Measurements from ENCODE around the gene NBEAL2. TPM values are rescaled to one million over a fixed set of nuclear protein-coding genes. Genes with fewer than 3 reads are reported as not detected.

The NBEAL2 gene
- total and polyA plus RNA-seq, 5 experiments from 2014 or later = 0.89 to 46.0 (median 2.8) TPM

DNA sequence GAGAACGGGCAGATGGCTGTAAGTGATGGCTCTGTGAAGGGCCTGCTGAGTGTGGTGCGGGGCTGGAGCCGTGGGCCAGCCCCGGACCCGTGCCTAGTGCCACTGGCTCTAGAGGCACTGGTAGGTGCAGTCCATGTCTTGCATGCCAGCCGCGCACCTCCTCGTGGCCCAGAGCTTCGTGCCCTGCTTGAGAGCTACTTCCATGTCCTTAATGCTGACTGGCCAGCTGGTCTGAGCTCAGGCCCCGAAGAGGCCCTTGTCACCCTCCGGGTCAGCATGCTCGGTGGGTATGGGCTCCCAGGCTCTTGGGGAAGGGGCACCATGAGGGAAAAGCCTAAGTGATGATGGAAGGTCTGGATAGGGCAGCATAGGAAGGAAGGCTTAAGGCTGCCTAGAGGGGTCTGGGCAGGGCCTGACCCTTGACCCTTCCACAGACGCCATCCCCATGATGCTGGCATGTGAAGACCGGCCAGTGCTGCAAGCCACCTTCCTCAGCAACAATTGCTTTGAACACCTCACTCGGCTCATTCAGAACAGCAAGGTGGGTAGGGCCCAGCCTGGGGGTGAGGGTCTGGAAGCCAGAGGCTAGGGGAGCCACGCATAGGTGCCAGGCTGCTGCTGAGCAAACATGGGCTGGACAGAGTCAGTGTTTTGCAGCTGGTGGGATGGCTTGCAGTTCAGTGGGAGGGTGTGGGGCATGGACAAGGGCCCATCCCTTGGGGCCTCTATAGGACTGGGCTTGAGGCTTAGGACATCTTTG, 12.1 kb downstream of the NBEAL2 start:
- POLR2A ChIA-PET = interaction anchor here (0.7 to 1.5 kb wide), 3 partner anchors 12 to 15 kb away, joined by 3 to 12 read pairs (median 3); partner anchors contain the start of gene NBEAL2
- Mint-ChIP-seq H3K27me3 (no peaks in the 10 kb centered on the region), H3K36me3 (no peaks in the 10 kb centered on the region), H3K4me1 (peaks cover 26 to 46% (median 41%) of the 10 kb centered on the region in 4 donors), H3K9me3 (no peaks in the 10 kb centered on the region), H3K27ac (peak overlapping the region in 3 of 10 donors; percentile 32 to 58 (median 44)), H3K4me3 (no peak overlapping the region)
- no peak for DNase-seq
- no peak for ATAC-seq

DNA sequence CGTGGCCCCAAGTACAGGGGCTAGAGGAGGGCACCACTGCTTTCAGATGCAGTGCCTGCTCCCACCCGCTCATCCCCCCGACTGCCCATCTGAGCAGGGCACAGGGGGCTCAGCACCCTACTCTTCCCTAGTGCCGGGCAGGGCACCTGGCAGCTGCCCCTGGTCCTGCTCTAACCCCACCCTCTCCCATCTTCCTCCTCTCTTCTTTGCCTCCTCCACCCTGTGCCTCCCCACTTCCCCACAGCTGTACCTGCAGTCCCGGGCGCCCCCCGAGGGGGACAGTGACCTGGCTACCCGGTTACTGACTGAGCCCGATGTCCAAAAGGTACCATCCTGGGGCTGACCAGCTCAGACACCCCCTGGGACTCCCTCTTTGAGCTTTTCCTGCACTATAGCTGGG, 12.8 kb downstream of the NBEAL2 start:
- no peak for ATAC-seq
- H3K36me3 Mint-ChIP-seq = no peaks in the 10 kb centered on the region
- no peak overlapping the region for H3K4me3 Mint-ChIP-seq
- H3K27me3 Mint-ChIP-seq = no peaks in the 10 kb centered on the region
- H3K4me1 Mint-ChIP-seq = peaks cover 27 to 46% (median 40%) of the 10 kb centered on the region in 4 donors
- no peak for DNase-seq
- peak overlapping the region in 1 of 10 donors; percentile 17 for H3K27ac Mint-ChIP-seq
- H3K9me3 Mint-ChIP-seq = no peaks in the 10 kb centered on the region
- POLR2A ChIA-PET = interaction anchor here (1.5 kb wide), 1 partner anchor 13 kb away, joined by 12 read pairs; the partner anchor contains the start of gene NBEAL2

DNA sequence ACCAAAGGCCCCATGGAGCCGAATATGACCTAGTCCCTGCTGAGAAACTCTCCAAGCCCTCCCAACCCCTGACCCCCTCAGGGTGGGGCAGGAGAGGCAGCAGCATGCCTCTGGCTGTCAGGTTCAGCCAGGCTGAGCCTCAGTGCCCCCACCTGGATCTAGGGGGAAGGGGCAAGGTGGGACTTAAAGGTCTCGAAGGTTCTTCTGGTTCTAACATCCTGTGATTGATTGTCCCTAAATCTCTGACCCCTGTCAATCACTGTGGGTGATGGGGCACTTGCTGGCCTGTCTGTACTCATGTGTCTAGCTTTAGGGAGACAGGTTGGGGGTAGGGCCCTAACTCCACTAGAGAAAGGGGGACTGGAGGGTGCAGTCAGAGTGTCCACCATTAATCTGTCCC, 13.8 kb downstream of the NBEAL2 start:
- no peak overlapping the region for H3K4me3 Mint-ChIP-seq
- ATAC-seq = no peak
- H3K4me1 Mint-ChIP-seq = peaks cover 29 to 44% (median 40%) of the 10 kb centered on the region in 4 donors
- H3K9me3 Mint-ChIP-seq = no peaks in the 10 kb centered on the region
- H3K27me3 Mint-ChIP-seq = no peaks in the 10 kb centered on the region
- DNase-seq = no peak
- peak overlapping the region in 3 of 10 donors; percentile 7 to 56 (median 29) for H3K27ac Mint-ChIP-seq
- H3K36me3 Mint-ChIP-seq = no peaks in the 10 kb centered on the region
- POLR2A ChIA-PET = interaction anchor here (0.6 to 1.5 kb wide), 3 partner anchors 13 to 16 kb away, joined by 4 to 12 read pairs (median 4); partner anchors contain the start of gene NBEAL2

DNA sequence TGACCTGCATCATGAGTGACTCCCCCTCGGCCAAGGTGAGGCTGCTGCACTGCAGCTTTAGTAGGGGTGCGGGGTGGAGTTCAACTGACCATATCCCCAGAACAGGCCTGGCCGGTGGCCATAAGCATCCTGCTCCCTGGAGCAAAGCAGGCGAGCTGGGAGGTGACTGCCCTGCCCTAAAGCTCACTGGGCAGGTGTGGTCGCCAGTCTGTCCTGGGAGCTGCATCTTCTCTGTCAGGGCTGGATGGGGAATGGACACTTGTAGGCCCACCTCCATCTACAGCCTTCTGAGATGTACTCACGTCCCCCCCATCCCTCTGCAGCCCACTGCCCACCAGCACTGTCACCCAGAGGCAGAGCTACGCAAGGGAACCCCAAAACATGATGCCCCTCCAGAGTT, 14.5 kb downstream of the NBEAL2 start:
- Mint-ChIP-seq H3K9me3 (no peaks in the 10 kb centered on the region), H3K27ac (peak overlapping the region in 1 of 10 donors; percentile 11), H3K4me3 (no peak overlapping the region), H3K27me3 (no peaks in the 10 kb centered on the region), H3K4me1 (peaks cover 26 to 42% (median 37%) of the 10 kb centered on the region in 4 donors), H3K36me3 (no peaks in the 10 kb centered on the region)
- no peak for DNase-seq
- POLR2A ChIA-PET = interaction anchor here (0.5 kb wide), 1 partner anchor 79 kb away, joined by 3 read pairs; no protein-coding TSS in a partner anchor
- ATAC-seq = no peak

DNA sequence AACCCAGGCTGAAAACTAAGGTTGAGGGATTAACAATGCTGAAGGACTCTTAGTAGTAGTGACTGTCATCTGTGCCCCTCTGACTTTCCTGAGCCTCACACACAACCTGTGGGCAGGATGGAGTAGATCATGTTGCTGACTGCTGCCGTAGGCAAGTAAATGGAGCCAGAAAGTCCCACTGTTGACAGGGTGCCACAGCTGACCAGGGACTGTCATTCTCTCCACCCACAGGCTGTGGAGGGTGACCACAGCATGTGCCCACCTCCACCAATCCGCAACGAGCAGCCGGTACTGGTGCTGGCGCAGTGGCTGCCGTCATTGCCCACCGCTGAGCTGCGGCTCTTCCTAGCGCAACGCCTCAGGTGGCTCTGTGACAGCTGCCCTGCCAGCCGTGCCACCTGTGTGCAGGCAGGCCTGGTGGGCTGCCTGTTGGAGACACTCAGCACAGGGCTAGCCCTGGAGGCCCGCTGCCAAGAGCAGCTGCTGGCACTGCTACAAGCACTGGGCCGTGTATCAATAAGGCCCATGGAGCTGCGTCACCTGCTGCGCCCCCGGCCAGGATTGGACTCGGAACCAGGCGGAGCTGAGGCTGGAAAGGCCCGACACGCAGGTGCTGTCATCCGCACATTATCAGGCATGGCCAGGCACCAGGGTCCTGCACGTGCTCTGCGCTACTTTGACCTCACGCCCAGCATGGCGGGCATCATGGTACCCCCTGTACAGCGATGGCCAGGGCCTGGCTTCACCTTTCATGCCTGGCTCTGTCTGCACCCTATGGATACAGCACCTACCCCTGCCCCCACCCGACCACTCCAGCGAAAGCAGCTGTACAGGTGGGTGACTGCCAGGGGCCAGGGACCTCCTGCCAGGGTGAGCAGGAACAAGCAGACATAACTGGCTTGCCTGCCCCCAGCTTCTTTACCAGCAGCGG, 15.6 kb downstream of the NBEAL2 start:
- ATAC-seq (no peak), DNase-seq (no peak)
- peak overlapping the region in 2 of 10 donors; percentile 12 to 49 for H3K27ac Mint-ChIP-seq
- H3K4me1 Mint-ChIP-seq = peaks cover 19 to 32% (median 27%) of the 10 kb centered on the region in 4 donors
- POLR2A ChIA-PET = interaction anchor here (0.5 to 0.6 kb wide), 3 partner anchors 11 to 166 kb away, joined by 3 to 4 read pairs (median 3); partner anchors contain the start of gene NBEAL2
- H3K36me3 Mint-ChIP-seq = no peaks in the 10 kb centered on the region
- H3K27me3 Mint-ChIP-seq = no peaks in the 10 kb centered on the region
- no peak overlapping the region for H3K4me3 Mint-ChIP-seq
- no peaks in the 10 kb centered on the region for H3K9me3 Mint-ChIP-seq

DNA sequence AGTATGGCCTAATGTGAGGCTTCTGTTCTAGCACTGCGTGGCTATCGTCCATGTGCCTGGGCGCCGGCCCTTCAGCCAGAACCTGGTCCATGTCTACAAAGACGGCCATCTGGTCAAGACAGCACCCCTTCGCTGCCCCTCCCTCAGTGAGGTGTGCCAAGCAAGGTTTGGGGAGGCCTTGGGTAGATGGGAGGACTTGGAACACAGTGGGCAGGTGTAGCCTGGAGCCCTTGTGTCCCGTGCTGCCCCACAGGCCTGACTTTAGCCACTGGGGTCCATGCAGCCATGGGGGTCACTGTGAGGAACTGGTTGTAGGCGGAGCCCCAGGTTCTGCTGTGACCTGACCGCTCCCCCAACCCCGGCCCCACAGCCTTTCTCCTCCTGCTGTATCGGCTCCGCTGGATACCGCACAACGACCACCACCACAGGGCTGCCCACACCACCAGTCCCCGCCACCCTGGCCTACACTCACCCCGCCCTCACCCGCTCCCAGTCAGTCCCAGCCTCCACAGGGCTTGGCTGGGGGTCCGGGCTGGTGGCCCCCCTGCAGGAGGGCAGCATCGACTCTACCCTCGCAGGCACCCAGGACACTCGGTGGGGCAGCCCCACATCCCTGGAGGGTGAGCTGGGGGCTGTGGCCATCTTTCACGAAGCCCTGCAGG, 16.6 kb downstream of the NBEAL2 start:
- ATAC-seq = no peak

DNA sequence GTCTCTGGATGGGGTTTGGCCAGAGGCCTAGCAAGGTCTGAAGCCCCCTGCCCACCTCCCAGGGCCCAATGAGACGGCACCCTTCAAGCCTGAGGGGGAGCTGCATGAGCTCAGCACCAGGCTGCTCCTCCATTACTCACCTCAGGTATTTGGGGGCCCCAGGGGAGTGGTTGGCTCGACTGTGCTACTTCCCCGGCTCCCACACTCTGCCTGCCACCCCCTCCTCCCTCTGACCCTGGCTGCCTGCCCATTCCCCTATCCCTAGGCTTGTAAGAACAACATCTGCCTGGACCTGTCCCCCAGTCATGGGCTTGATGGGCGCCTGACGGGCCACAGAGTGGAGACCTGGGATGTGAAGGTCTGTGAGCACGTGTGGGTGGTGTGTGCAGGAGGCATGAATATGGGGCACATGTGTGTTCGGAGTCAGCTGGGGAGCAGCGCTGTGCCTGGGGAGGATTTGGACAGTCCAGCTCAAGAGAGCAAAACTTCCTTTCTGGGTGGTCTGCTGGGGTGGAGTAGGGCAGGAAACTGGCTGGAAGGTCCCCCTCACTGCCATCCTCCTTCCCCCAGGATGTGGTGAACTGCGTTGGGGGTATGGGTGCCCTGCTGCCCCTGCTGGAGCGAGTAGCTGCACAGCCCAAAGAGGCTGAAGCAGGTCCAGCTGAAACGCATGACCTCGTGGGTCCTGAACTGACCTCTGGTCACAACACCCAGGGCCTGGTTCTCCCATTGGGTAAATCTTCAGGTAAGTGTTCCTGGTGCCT, 17.4 kb downstream of the NBEAL2 start:
- ATAC-seq (no peak), DNase-seq (no peak)
- POLR2A ChIA-PET = interaction anchor here (1.1 to 1.5 kb wide), 5 partner anchors 9 to 74 kb away, joined by 3 to 6 read pairs (median 3); partner anchors contain the start of genes CCDC12 and NBEAL2
- no peaks in the 10 kb centered on the region for H3K9me3 Mint-ChIP-seq
- H3K36me3 Mint-ChIP-seq = no peaks in the 10 kb centered on the region
- H3K27ac Mint-ChIP-seq = peak overlapping the region in 6 of 10 donors; percentile 36 to 76 (median 60)
- peaks cover 14 to 25% (median 21%) of the 10 kb centered on the region in 4 donors for H3K4me1 Mint-ChIP-seq
- peak overlapping the region in 2 of 10 donors; percentile 3 to 37 for H3K4me3 Mint-ChIP-seq
- H3K27me3 Mint-ChIP-seq = no peaks in the 10 kb centered on the region

More for the DNA sequence above, 16.6 kb downstream of the NBEAL2 start:
- DNase-seq = no peak
- Mint-ChIP-seq H3K27me3 (no peaks in the 10 kb centered on the region), H3K4me3 (no peak overlapping the region), H3K27ac (peak overlapping the region in 1 of 10 donors; percentile 37), H3K36me3 (no peaks in the 10 kb centered on the region), H3K9me3 (no peaks in the 10 kb centered on the region), H3K4me1 (peaks cover 14 to 28% (median 21%) of the 10 kb centered on the region in 4 donors)
- POLR2A ChIA-PET = interaction anchor here (1.1 to 1.5 kb wide), 4 partner anchors 8 to 73 kb away, joined by 3 to 6 read pairs (median 4); partner anchors contain the start of genes CCDC12 and NBEAL2

DNA sequence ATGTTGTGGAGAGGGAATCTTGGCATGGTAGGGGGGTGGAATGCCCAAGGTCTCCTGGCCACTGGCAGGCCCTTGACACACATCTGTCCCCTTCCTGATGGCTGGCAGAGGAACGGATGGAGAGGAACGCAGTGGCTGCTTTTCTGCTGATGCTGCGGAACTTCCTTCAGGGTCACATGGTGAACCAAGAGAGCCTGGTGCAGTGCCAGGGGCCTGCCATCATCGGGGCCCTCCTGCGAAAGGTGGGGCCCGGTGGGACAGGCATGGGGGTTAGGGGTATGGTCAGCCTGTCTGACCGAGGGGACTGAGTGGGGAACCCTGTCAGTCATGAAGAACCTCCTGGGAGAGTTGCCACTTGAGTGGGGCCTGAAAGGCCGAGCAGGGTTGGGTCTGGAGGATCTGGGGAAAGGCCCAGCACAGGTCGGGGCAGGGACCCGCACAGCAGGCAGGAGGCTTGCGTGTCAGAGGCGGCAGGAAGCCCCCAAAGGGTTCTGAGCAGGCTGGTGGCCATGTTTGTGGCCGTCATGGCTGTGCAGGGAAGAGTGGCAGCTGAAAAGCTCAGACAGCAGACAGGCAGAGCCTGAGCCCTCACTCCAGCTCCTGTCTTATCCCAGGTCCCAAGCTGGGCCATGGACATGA, 18.1 kb downstream of the NBEAL2 start:
- H3K27me3 Mint-ChIP-seq = no peaks in the 10 kb centered on the region
- H3K4me1 Mint-ChIP-seq = peaks cover 15 to 23% (median 21%) of the 10 kb centered on the region in 4 donors
- peak overlapping the region in 3 of 10 donors; percentile 15 to 69 (median 59) for H3K27ac Mint-ChIP-seq
- no peaks in the 10 kb centered on the region for H3K9me3 Mint-ChIP-seq
- H3K36me3 Mint-ChIP-seq = peaks cover 0 to 4% (median 1%) of the 10 kb centered on the region in 3 donors
- POLR2A ChIA-PET = interaction anchor here (1.1 to 1.5 kb wide), 7 partner anchors 10 to 75 kb away, joined by 3 to 6 read pairs (median 3); partner anchors contain the start of genes CCDC12 and NBEAL2
- ATAC-seq (no peak), DNase-seq (no peak)
- peak overlapping the region in 1 of 10 donors; percentile 3 for H3K4me3 Mint-ChIP-seq

DNA sequence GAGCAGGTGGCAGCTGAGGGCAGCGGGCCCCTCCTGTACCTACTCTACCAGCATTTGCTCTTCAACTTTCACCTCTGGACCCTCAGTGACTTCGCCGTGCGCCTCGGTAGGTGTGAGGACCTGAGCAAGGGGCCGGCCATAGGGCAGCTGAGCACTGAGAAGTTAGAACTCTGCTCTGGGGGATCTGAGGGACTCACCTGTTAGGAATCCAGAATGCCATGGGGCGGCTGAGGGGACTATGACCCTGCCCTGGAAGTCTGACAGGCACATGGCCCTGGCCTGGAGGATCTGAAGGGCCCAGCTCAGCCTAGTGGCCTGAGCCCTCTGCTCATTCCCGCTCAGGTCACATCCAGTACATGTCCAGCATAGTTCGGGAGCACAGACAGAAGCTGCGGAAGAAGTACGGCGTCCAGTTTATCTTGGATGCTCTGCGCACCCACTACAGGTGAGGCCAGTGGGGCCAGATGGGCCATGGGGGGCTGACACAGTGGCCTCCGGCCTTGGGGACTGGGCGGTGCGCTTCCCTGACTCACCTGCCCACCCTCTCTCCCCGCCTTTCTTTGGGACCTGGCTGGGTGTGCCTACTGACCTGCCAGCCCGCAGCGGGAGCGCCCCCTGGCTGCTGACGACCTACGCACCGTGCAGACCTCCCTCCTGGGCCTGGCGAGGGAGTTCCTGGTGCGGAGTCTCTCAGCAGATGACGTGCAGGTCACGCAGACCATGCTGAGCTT, 18.8 kb downstream of the NBEAL2 start:
- Mint-ChIP-seq H3K36me3 (peaks cover 0 to 8% (median 1%) of the 10 kb centered on the region in 3 donors), H3K4me1 (peaks cover 15 to 23% (median 21%) of the 10 kb centered on the region in 4 donors), H3K27ac (peak overlapping the region in 6 of 10 donors; percentile 49 to 85 (median 64)), H3K27me3 (no peaks in the 10 kb centered on the region), H3K4me3 (peak overlapping the region in 1 of 10 donors; percentile 39), H3K9me3 (no peaks in the 10 kb centered on the region)
- peak; percentile 86 to 93 for ATAC-seq
- POLR2A ChIA-PET = interaction anchor here (0.6 to 1.5 kb wide), 4 partner anchors 11 to 27 kb away, joined by 3 to 4 read pairs (median 3); partner anchors contain the start of genes CCDC12 and NBEAL2
- peak; percentile 46 to 83 (median 74) for DNase-seq

DNA sequence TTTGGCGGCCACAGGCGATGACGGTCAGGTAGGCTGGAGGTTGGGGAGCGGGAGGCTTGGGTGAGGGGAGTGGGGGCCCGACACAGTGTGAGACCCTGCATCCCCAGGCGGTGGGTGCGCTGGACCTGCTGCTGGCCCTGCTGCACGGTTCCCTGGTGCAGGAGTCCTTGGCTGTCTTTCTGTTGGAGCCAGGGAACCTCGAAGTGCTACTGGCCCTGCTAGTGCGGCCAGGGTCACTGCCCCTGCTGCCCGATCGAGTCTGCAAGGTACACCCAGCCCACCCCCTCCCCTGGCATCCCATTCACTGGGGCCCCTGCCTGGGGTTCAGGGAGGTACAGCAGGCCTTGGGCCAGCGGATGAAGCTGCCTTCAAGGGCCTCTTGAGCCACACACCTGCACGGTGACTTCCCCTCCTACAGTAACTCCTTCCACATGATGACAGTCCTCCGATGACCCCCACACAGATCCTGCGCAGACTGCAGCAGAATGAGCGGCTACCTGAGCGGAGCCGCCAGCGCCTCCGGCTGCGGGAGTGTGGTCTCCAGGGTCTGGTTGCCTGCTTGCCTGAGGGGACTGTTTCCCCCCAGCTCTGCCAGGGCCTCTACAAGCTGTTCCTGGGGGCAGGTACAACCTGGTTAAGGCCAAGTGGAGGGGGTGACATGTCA, 19.5 kb downstream of the NBEAL2 start:
- DNase-seq = no peak
- Mint-ChIP-seq H3K9me3 (no peaks in the 10 kb centered on the region), H3K36me3 (peaks cover 0 to 13% (median 1%) of the 10 kb centered on the region in 3 donors), H3K4me1 (peaks cover 15 to 23% (median 19%) of the 10 kb centered on the region in 4 donors), H3K27me3 (no peaks in the 10 kb centered on the region), H3K27ac (peak overlapping the region in 4 of 10 donors; percentile 49 to 59 (median 52)), H3K4me3 (no peak overlapping the region)
- POLR2A ChIA-PET = interaction anchor here (0.5 to 1.1 kb wide), 5 partner anchors 10 to 44 kb away, joined by 3 to 4 read pairs (median 3); partner anchors contain the start of genes CCDC12 and NBEAL2
- peak in 1 of 2 donors; percentile 16 for ATAC-seq

Measured in naive thymus-derived CD8-positive, alpha-beta T cell (primary cell).